PC-9 (cell line): ENCODE data around the gene KMT2D. TPM values are rescaled to one million over a fixed set of nuclear protein-coding genes. Genes with fewer than 3 reads are reported as not detected.

Experiments used
- BruUV-seq: library from RNA; stranded (reverse); fragments of 400-500 nt; replicated peaks from 2 replicates; lab custom pipeline; 2021; lab: Mats Ljungman, UMichigan
- CTCF ChIA-PET: fragments of 300-600 bp; sonication (Branson Sonifier 250); formaldehyde crosslinking; loops from one replicate; lab custom pipeline; 2022; ENCODE audit warnings: antibody characterized with exemption; lab: Charles Lee
- POLR2A ChIA-PET: fragments of 300-600 bp; sonication (Branson Sonifier 250); formaldehyde crosslinking; loops from one replicate; lab custom pipeline; 2022; ENCODE audit warnings: antibody characterized with exemption; ENCODE audit not compliant: unreplicated experiment; lab: Charles Lee
- DNase-seq, 2 experiments: peaks; one replicate each; pipeline versions ENCODE4 v3.0.0 to v3.0.0-alpha.2; 2015 to 2022; ENCODE audit warnings: mixed read lengths in 1 of 2
- H2AFZ ChIP-seq: fragments of 200-600 bp; sonication (generic); 2 replicates; pipeline ENCODE4 v1.8.1; 2017; ENCODE audit warnings: antibody characterized with exemption
- H3F3A ChIP-seq: fragments of 200-600 bp; sonication (generic); 2 replicates; pipeline ENCODE4 v1.8.1; 2017; ENCODE audit warnings: antibody characterized with exemption, mild to moderate bottlenecking, low read depth; ENCODE audit not compliant: insufficient read depth
- H3K27ac ChIP-seq: fragments of 200-600 bp; sonication (generic); 2 replicates; pipeline ENCODE4 v1.6.1; 2016; ENCODE audit warnings: mixed run types
- H3K27me3 ChIP-seq: fragments of 200-600 bp; sonication (generic); 2 replicates; pipeline ENCODE4 v1.6.1; 2016; ENCODE audit warnings: low read depth, mixed run types; ENCODE audit not compliant: insufficient read depth
- H3K36me3 ChIP-seq: fragments of 200-600 bp; sonication (generic); 2 replicates; pipeline ENCODE4 v1.6.1; 2016; ENCODE audit warnings: low read depth, mixed run types
- H3K4me1 ChIP-seq: fragments of 200-600 bp; sonication (generic); replicated peaks from 2 replicates; pipeline ENCODE4 v1.6.1; 2016; ENCODE audit warnings: mixed run types; ENCODE audit not compliant: insufficient read depth
- H3K4me2 ChIP-seq: fragments of 200-600 bp; sonication (generic); 2 replicates; pipeline ENCODE4 v1.6.1; 2017; ENCODE audit warnings: mixed run types
- H3K4me3 ChIP-seq: fragments of 200-600 bp; sonication (generic); 2 replicates; pipeline ENCODE4 v1.6.1; 2016; ENCODE audit warnings: mixed run types
- H3K79me2 ChIP-seq: fragments of 200-600 bp; sonication (generic); 2 replicates; pipeline ENCODE4 v1.6.1; 2017; ENCODE audit warnings: low read depth, mixed run types
- H3K9me2 ChIP-seq: fragments of 200-600 bp; sonication (generic); 2 replicates; pipeline ENCODE4 v1.8.1; 2017; ENCODE audit warnings: mild to moderate bottlenecking; ENCODE audit not compliant: insufficient read depth
- H3K9me3 ChIP-seq: fragments of 200-600 bp; sonication (generic); 2 replicates; pipeline ENCODE4 v1.8.1; 2016; ENCODE audit warnings: low read depth; ENCODE audit not compliant: insufficient read depth
- H4K20me1 ChIP-seq: fragments of 200-600 bp; sonication (generic); 2 replicates; pipeline ENCODE4 v1.8.1; 2017; ENCODE audit not compliant: insufficient read depth
- CTCF ChIP-seq: fragments of 200-600 bp; sonication (generic); conservative IDR thresholded peaks from 2 replicates; pipeline ENCODE4 v1.6.1; 2017; ENCODE audit warnings: mixed run types, antibody characterized with exemption, mild to moderate bottlenecking, moderate library complexity
- EZH2 ChIP-seq: fragments of 200-600 bp; sonication (generic); IDR thresholded peaks from 2 replicates; pipeline ENCODE4 v1.8.0; 2017; ENCODE audit warnings: antibody characterized with exemption, low read depth
- intact Hi-C: fragments of 100-400 bp; cut with micrococcal nuclease; formaldehyde crosslinking; loops from one replicate; pipeline ENCODE4 v1.10.0; 2022; ENCODE audit not compliant: unreplicated experiment
- total RNA-seq: library from RNA; stranded (reverse); gene quantifications from 2 replicates; pipeline ENCODE4 v1.2.3, GENCODE V29; 2021

KMT2D gene
- total RNA-seq, 1 experiment from 2014 or later: 94.0 TPM

- Histone ChIP-seq H3K79me2 (no peaks in the 10 kb centered on the region), H4K20me1 (peaks cover 11% of the 10 kb centered on the region), H3K27me3 (no peaks in the 10 kb centered on the region), H3K36me3 (peaks cover 15% of the 10 kb centered on the region; the same call in 1 of the 2 replicates), H3K27ac (no peak overlapping the region), H3K4me3 (no peak overlapping the region), H3K9me2 (no peaks in the 10 kb centered on the region), H2AFZ (no peak overlapping the region), H3K4me2 (no peak overlapping the region), H3F3A (no peaks in the 10 kb centered on the region), H3K4me1 (no peaks in the 10 kb centered on the region), H3K9me3 (no peaks in the 10 kb centered on the region)
- no peak for DNase-seq
- TF ChIP-seq EZH2 (no peak), CTCF (no peak)
- BruUV-seq: no TSS peak
- CTCF ChIA-PET: interaction anchor here (0.5 kb wide), 1 partner anchor 200 kb away, joined by 8 read pairs; no protein-coding TSS in a partner anchor
- POLR2A ChIA-PET: no interaction called here
- intact Hi-C loops: no loop called here
These were observed 22.7 kb downstream of the KMT2D start for GRCh38 chr12:49037947-49038237.

GRCh38 chr12:49037111-49037946, 23.3 kb downstream of the KMT2D start:
- Histone ChIP-seq H2AFZ (no peak overlapping the region), H3K27ac (no peak overlapping the region), H3K4me1 (no peaks in the 10 kb centered on the region), H3K9me3 (no peaks in the 10 kb centered on the region), H4K20me1 (peaks cover 12% of the 10 kb centered on the region), H3F3A (no peaks in the 10 kb centered on the region), H3K4me3 (no peak overlapping the region), H3K27me3 (no peaks in the 10 kb centered on the region), H3K4me2 (no peak overlapping the region), H3K9me2 (no peaks in the 10 kb centered on the region), H3K79me2 (no peaks in the 10 kb centered on the region), H3K36me3 (peaks cover 11% of the 10 kb centered on the region; the same call in 1 of the 2 replicates)
- TF ChIP-seq EZH2 (no peak), CTCF (no peak)
- BruUV-seq: no TSS peak
- POLR2A ChIA-PET: no interaction called here
- DNase-seq: peak in 1 of 2 experiments; percentile 21
- intact Hi-C loops: no loop called here
- CTCF ChIA-PET: interaction anchor here (0.5 kb wide), 1 partner anchor 200 kb away, joined by 8 read pairs; no protein-coding TSS in a partner anchor

GRCh38 chr12:49036029-49036428, 24.6 kb downstream of the KMT2D start:
- Histone ChIP-seq H3K4me1 (no peaks in the 10 kb centered on the region), H3K9me3 (no peaks in the 10 kb centered on the region), H3K27me3 (no peaks in the 10 kb centered on the region), H3K36me3 (peaks cover 8% of the 10 kb centered on the region; the same call in 1 of the 2 replicates), H3K79me2 (no peaks in the 10 kb centered on the region), H4K20me1 (peaks cover 16% of the 10 kb centered on the region), H3F3A (no peaks in the 10 kb centered on the region), H3K4me3 (no peak overlapping the region), H3K27ac (no peak overlapping the region), H3K4me2 (no peak overlapping the region), H3K9me2 (no peaks in the 10 kb centered on the region), H2AFZ (no peak overlapping the region)
- intact Hi-C loops: no loop called here
- POLR2A ChIA-PET: interaction anchor here (0.7 kb wide), 1 partner anchor 261 kb away, joined by 9 read pairs; no protein-coding TSS in a partner anchor
- no peak for TF ChIP-seq EZH2
- TF ChIP-seq CTCF: no peak
- no peak for DNase-seq
- CTCF ChIA-PET: no interaction called here
- BruUV-seq: no TSS peak
